GM12864 (cell line): Measurements from ENCODE around the gene SUOX.

Experiments used
- DNase-seq: peaks from one replicate; pipeline ENCODE4 v3.0.0-alpha.2; 2011; ENCODE audit warnings: low read depth
- H3K4me3 ChIP-seq: 2 replicates; pipeline ENCODE4 v1.5.1; 2011; ENCODE audit warnings: mild to moderate bottlenecking, low read depth, low read length, control low read depth
- TF ChIP-seq, protein P1 (sequence below): IDR thresholded peaks from 2 replicates; pipeline ENCODE4 v1.5.1; 2011; ENCODE audit warnings: low read depth, mild to moderate bottlenecking, moderate library complexity, low read length, control low read depth, inconsistent platforms; ENCODE audit errors: missing control alignments

The SUOX gene

DNA sequence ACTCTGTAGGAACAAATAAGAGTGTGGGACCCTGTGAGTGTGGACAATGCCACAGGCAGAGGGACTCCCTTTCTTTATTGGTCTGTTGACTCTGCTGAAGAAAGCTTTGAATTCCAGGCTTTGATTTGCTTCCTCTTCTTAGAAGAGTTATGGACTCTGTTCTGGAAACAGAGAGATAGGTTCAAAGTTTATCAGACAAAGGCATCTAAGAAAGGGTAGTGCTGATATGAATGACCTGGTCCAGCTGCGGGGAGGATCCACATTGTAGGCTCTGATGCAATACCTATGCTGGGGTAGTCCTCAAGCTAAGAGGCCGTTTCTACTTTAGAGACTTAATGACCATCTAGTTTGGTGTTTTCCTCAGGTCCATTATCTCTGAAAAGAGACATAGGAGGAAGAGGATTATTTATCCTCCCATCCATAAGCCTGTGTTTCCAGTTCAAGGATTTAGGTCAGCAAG, 13.1 kb downstream of the SUOX start:
- no peak for DNase-seq

DNA sequence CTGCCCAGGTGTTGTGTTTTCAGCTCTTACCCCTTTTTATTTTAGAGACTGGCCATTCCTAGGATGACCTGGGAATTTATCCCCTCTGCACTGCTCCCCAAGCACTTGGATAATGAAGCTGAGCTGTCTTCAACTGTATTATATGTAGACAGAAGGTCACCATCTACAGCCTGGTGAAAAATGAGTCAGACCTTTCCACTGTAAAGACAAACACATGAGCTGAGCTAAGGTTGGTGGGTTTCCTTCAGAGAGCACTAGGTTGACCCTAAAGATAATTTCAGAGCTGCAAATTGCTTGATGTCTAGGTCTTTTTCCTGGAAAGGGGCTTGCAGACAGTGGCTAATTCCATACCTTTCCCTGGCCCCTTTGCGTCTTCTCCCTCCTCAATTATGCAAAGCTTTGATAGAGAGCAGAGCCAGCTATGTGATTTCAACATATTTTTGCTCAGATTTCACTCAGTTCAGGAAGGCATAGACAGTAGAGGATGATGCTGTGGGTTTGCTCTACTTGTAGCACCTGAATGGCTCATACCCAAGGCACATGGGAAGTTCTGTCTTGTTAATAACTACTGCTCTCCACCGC, 14.5 kb downstream of the SUOX start:
- DNase-seq = no peak
- H3K4me3 ChIP-seq = no peak overlapping the region
- TF ChIP-seq, protein P1, sequence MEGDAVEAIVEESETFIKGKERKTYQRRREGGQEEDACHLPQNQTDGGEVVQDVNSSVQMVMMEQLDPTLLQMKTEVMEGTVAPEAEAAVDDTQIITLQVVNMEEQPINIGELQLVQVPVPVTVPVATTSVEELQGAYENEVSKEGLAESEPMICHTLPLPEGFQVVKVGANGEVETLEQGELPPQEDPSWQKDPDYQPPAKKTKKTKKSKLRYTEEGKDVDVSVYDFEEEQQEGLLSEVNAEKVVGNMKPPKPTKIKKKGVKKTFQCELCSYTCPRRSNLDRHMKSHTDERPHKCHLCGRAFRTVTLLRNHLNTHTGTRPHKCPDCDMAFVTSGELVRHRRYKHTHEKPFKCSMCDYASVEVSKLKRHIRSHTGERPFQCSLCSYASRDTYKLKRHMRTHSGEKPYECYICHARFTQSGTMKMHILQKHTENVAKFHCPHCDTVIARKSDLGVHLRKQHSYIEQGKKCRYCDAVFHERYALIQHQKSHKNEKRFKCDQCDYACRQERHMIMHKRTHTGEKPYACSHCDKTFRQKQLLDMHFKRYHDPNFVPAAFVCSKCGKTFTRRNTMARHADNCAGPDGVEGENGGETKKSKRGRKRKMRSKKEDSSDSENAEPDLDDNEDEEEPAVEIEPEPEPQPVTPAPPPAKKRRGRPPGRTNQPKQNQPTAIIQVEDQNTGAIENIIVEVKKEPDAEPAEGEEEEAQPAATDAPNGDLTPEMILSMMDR = no peak

More for the DNA sequence above, 13.1 kb downstream of the SUOX start:
- H3K4me3 ChIP-seq = no peak overlapping the region
- TF ChIP-seq, protein P1 = no peak

DNA sequence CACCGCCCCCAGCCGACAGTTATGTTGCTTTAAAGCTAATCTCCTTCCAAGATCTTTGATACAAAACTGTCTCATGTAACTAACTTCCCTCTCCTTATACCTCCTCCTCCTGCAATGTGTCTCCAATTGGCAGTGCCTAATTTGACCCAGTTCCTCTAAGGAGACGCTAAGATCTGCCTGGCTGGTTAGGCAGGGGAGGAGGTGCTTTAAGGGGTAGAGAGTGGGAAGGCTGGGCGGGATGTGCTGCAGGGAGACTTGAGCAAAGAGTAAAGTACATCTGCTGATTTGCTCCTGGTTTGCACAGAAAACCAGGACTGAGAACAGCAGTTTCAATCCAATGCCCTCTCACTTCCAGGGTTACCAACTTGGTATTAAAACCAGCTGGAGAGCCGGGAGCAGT, 16.4 kb downstream of the SUOX start:
- H3K4me3 ChIP-seq = no peak overlapping the region
- TF ChIP-seq, protein P1 = no peak
- DNase-seq = no peak

DNA sequence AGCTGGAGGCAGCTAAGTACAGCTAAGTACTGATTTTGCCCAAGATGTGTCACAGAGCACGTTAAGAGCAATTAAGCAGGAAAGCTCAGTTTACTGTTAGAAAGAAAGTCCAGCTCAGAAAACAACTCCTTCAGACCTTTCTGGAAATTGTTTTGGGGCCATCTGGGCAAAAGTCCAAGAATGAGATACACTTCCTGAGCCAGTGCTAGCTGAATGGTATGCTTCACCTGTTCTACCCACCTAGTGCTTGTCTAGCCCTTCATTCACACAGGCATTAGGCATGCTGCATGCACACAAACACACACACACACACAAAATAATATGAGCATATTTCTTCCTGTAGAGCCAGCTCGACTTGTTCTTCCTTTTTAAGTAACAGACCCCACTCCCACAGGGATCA, 17.1 kb downstream of the SUOX start:
- no peak overlapping the region for H3K4me3 ChIP-seq
- TF ChIP-seq, protein P1 = no peak
- no peak for DNase-seq

DNA sequence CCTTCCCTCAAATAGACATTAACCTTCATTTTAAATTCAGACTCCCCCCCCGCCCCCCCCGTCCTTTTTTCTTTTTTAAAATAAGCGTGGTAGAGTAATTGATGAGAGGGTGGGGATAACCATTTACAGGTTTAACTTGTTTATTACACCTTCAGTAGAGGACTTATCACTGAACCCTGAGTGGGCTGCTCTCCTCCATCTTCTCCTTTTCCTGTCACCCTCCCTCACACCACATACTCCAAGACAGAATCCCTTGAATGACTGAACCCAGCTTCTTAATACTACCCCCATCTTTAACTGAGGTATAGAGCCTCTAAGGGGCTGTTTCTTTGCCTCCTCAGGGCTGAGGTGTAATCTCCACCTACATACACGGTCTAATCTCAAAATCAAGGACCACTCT, 20.1 kb downstream of the SUOX start:
- DNase-seq = no peak
- no peak overlapping the region for H3K4me3 ChIP-seq
- TF ChIP-seq, protein P1 = no peak

DNA sequence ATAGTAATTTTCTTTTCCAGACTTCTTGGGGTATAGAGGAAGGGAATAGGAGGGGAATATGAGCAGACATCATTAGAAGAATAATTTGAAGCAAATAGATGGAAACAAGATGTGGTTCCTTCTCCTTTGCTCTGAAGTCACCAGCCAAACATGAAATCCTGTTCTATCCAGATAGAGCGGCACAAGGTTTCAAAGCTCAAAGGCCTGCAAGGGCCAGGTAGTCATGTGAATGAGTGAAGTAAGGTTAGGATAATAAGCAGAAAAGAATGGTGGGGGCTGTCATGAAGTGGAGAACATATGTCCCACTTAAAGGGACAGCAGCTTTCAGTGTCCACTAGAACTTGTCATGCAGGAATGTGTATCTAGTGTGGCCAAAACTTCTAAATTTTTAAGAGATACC, 21.3 kb downstream of the SUOX start:
- TF ChIP-seq, protein P1 = no peak
- H3K4me3 ChIP-seq = no peak overlapping the region
- no peak for DNase-seq
